Spinal cord (tissue), 4 donors: ENCODE data around the gene CAPNS1. TPM values are rescaled to one million over a fixed set of nuclear protein-coding genes. Genes with fewer than 3 reads are reported as not detected.

ENCODE experiments used
- polyA plus RNA-seq, 2 donors: library from polyadenylated mRNA; unstranded; fragments of 120-200 nt; gene quantifications; one replicate each; pipeline ENCODE4 v1.2.1, GENCODE V29; 2013; ENCODE audit not compliant: insufficient read length in 2 of 2
- total RNA-seq, 2 donors: library from RNA; depleted of rRNA in 1 of 2; stranded (reverse); fragments of 120-200 nt in 1 of 2; fragments of >200 nt in 1 of 2; gene quantifications; one replicate each; pipeline versions ENCODE4 v1.2.3 to v1.2.4, GENCODE V29; 2013 to 2014

The CAPNS1 gene
- total and polyA plus RNA-seq, 4 donors = 200 to 515 (median 453) TPM

Other genes starting within 250 kb of the CAPNS1 start
- gene NFKBID, start 239.5 kb upstream of the CAPNS1 start, total RNA-seq = 1 to 10 TPM; 6.4 to 6.8 TPM
- 10 to 100 TPM in 1 of 2 donors, 1 to 10 TPM in 1; 4.9 to 10.6 TPM for gene NFKBID, start 239.5 kb upstream of the CAPNS1 start, polyA plus RNA-seq
- gene HCST, start 237.5 kb upstream of the CAPNS1 start, total RNA-seq = 1 to 10 TPM; 1.9 to 3.5 TPM
- 1 to 10 TPM; 3.7 to 4.0 TPM for gene HCST, start 237.5 kb upstream of the CAPNS1 start, polyA plus RNA-seq
- 10 to 100 TPM; 14.1 to 34.1 TPM for gene TYROBP, start 231.8 kb upstream of the CAPNS1 start, total RNA-seq
- 10 to 100 TPM; 25.8 to 32.4 TPM for gene TYROBP, start 231.8 kb upstream of the CAPNS1 start, polyA plus RNA-seq
- 1 to 10 TPM; 5.5 to 6.6 TPM for gene LRFN3, start 203.7 kb upstream of the CAPNS1 start, total RNA-seq
- 10 to 100 TPM; 45.0 to 47.8 TPM for gene LRFN3, start 203.7 kb upstream of the CAPNS1 start, polyA plus RNA-seq
- 10 to 100 TPM; 11.4 to 27.5 TPM for gene SDHAF1, start 144.9 kb upstream of the CAPNS1 start, total RNA-seq
- gene SDHAF1, start 144.9 kb upstream of the CAPNS1 start, polyA plus RNA-seq = 10 to 100 TPM; 25.3 to 27.3 TPM
- gene SYNE4, start 131.3 kb upstream of the CAPNS1 start, total RNA-seq = 1 to 10 TPM in 1 of 2 donors, under 1 TPM in 1; 0.79 to 1.4 TPM
- 1 to 10 TPM; 6.8 to 7.1 TPM for gene SYNE4, start 131.3 kb upstream of the CAPNS1 start, polyA plus RNA-seq
- 10 to 100 TPM; 12.6 to 14.3 TPM for gene ALKBH6, start 125.9 kb upstream of the CAPNS1 start, total RNA-seq
- gene ALKBH6, start 125.9 kb upstream of the CAPNS1 start, polyA plus RNA-seq = 10 to 100 TPM; 22.5 to 29.2 TPM
- 10 to 100 TPM; 25.2 to 53.4 TPM for gene CLIP3, start 107.2 kb upstream of the CAPNS1 start, total RNA-seq
- 100 to 1,000 TPM; 294 to 331 TPM for gene CLIP3, start 107.2 kb upstream of the CAPNS1 start, polyA plus RNA-seq
- 1 to 10 TPM; 3.1 to 6.6 TPM for gene THAP8, start 85.8 kb upstream of the CAPNS1 start, total RNA-seq
- 10 to 100 TPM; 16.9 to 17.1 TPM for gene THAP8, start 85.8 kb upstream of the CAPNS1 start, polyA plus RNA-seq
- 1 to 10 TPM; 2.1 to 3.1 TPM for gene WDR62, start 85.2 kb upstream of the CAPNS1 start, total RNA-seq
- gene WDR62, start 85.2 kb upstream of the CAPNS1 start, polyA plus RNA-seq = 1 to 10 TPM; 4.8 to 6.6 TPM
- not detected for gene OVOL3, start 28.9 kb upstream of the CAPNS1 start, total RNA-seq
- under 1 TPM in 1 of 2 donors, not detected in 1; 0.56 TPM for gene OVOL3, start 28.9 kb upstream of the CAPNS1 start, polyA plus RNA-seq
- gene POLR2I, start 25.2 kb upstream of the CAPNS1 start, total RNA-seq = 100 to 1,000 TPM in 1 of 2 donors, 10 to 100 TPM in 1; 68.3 to 130 TPM
- gene POLR2I, start 25.2 kb upstream of the CAPNS1 start, polyA plus RNA-seq = 100 to 1,000 TPM; 104 to 113 TPM
- gene TBCB, start 24.6 kb upstream of the CAPNS1 start, total RNA-seq = 100 to 1,000 TPM; 184 to 278 TPM
- 100 to 1,000 TPM; 336 to 343 TPM for gene TBCB, start 24.6 kb upstream of the CAPNS1 start, polyA plus RNA-seq
- gene COX7A1, start 12.4 kb downstream of the CAPNS1 start, total RNA-seq = 10 to 100 TPM in 1 of 2 donors, 1 to 10 TPM in 1; 5.8 to 20.5 TPM
- gene COX7A1, start 12.4 kb downstream of the CAPNS1 start, polyA plus RNA-seq = 10 to 100 TPM in 1 of 2 donors, 1 to 10 TPM in 1; 9.7 to 22.2 TPM
- 10 to 100 TPM; 12.1 to 12.9 TPM for gene ZNF565, start 74.6 kb downstream of the CAPNS1 start, total RNA-seq
- gene ZNF565, start 74.6 kb downstream of the CAPNS1 start, polyA plus RNA-seq = 10 to 100 TPM in 1 of 2 donors, 1 to 10 TPM in 1; 9.7 to 11.0 TPM
- gene ZNF146, start 75.0 kb downstream of the CAPNS1 start, total RNA-seq = 10 to 100 TPM; 86.3 to 93.2 TPM
- gene ZNF146, start 75.0 kb downstream of the CAPNS1 start, polyA plus RNA-seq = 10 to 100 TPM; 64.1 to 81.3 TPM
- 10 to 100 TPM; 17.5 to 33.0 TPM for gene ZFP14, start 239.1 kb downstream of the CAPNS1 start, total RNA-seq
- 10 to 100 TPM; 15.2 to 15.4 TPM for gene ZFP14, start 239.1 kb downstream of the CAPNS1 start, polyA plus RNA-seq